HG03432 (cell line): ENCODE data around the gene CAB39.

Experiments used
- ATAC-seq: cut with Tn5 transposase; IDR thresholded peaks from one replicate; pipeline ENCODE4 v1.9.1; 2021; ENCODE audit warnings: mild to moderate bottlenecking, moderate library complexity; ENCODE audit not compliant: unreplicated experiment

Gene CAB39

GRCh38 chr2:230748087-230748486 is 35.4 kb downstream of the CAB39 start:
- ATAC-seq = no peak

- ATAC-seq = no peak
These were observed 36.5 kb downstream of the CAB39 start for GRCh38 chr2:230749111-230749510.

GRCh38 chr2:230751062-230751461 is 38.4 kb downstream of the CAB39 start:
- ATAC-seq = peak; percentile 65

GRCh38 chr2:230754200-230754599 is 41.6 kb downstream of the CAB39 start:
- no peak for ATAC-seq

- ATAC-seq = no peak
These were observed 44.8 kb downstream of the CAB39 start for GRCh38 chr2:230757476-230757875.

GRCh38 chr2:230758566-230759480 is 46.2 kb downstream of the CAB39 start:
- no peak for ATAC-seq

- no peak for ATAC-seq
These were observed 47.0 kb downstream of the CAB39 start for GRCh38 chr2:230759481-230760167.

- no peak for ATAC-seq
These were observed 49.1 kb downstream of the CAB39 start for GRCh38 chr2:230761704-230762103.

- ATAC-seq = peak; percentile 78
These were observed 49.8 kb downstream of the CAB39 start for GRCh38 chr2:230762317-230762896.

- ATAC-seq = no peak
These were observed 51.7 kb downstream of the CAB39 start for GRCh38 chr2:230764346-230764745.

GRCh38 chr2:230765611-230766300 is 53.1 kb downstream of the CAB39 start:
- no peak for ATAC-seq

GRCh38 chr2:230767862-230768388 is 55.3 kb downstream of the CAB39 start:
- ATAC-seq = no peak

GRCh38 chr2:230770804-230771203 is 58.2 kb downstream of the CAB39 start:
- ATAC-seq = no peak

- ATAC-seq = no peak
These were observed 59.5 kb downstream of the CAB39 start for GRCh38 chr2:230772156-230772555.

GRCh38 chr2:230773039-230773773 is 60.6 kb downstream of the CAB39 start:
- ATAC-seq = no peak

- ATAC-seq = no peak
These were observed 61.8 kb downstream of the CAB39 start for GRCh38 chr2:230774348-230774951.

GRCh38 chr2:230775737-230776136 is 63.1 kb downstream of the CAB39 start:
- ATAC-seq = no peak

- ATAC-seq = no peak
These were observed 65.1 kb downstream of the CAB39 start for GRCh38 chr2:230777721-230778120.

- peak; percentile 70 for ATAC-seq
These were observed 65.9 kb downstream of the CAB39 start for GRCh38 chr2:230778350-230779063.
